Activated CD4-positive, CD25-positive, alpha-beta regulatory T cell treated with anti-CD3 and anti-CD28 coated beads, Interleukin-2, amount 50 U/mL, for 72 hours (primary cell): ENCODE measurements around the gene TIMM50.
"Not testable (repeated sequence)": the region's sequence is repeated elsewhere in the genome, so short reads cannot be mapped to it uniquely, and the experiment has no call there.

ENCODE experiments used
- DNase-seq: peaks from one replicate; pipeline ENCODE4 v3.0.0; 2021

The TIMM50 gene

GRCh38 chr19:39480337-39481228 lies at the start of gene TIMM50:
Gene TIMM50, plus strand, starts transcription at chr19:39480838. Its CDS starts 16 bp downstream, at chr19:39480854.
- peak; percentile 98 for DNase-seq

DNA sequence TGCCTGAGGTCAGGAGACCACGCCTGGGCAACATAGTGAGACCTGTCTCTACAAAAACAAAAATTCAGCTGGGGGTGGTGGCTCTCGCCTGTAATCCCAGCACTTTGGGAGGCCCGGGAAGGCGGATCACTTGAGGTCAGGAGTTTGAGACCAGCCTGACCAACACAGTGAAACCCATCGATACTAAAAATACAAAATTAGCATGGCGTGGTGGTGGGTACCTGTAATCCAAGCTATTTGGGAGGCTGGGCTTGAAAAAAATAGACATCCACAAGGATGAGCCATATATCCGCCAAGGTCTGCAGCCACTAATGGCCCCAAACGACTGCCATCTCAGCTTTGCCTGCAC lies 48.0 kb upstream of the TIMM50 start:
- no peak for DNase-seq

GRCh38 chr19:39433480-39434079 lies 47.1 kb upstream of the TIMM50 start:
- DNase-seq = no peak

- no peak for DNase-seq
Measured at GRCh38 chr19:39434123-39435076, 46.2 kb upstream of the TIMM50 start.

- peak; percentile 100 for DNase-seq
Measured at GRCh38 chr19:39435499-39436349, 44.9 kb upstream of the TIMM50 start, which contains the start of gene RPS16. Gene RPS16, minus strand, starts transcription at chr19:39435949. Its CDS starts 54 bp downstream, at chr19:39435895.

GRCh38 chr19:39436350-39436716 lies 44.3 kb upstream of the TIMM50 start:
- DNase-seq = no peak

- no peak for DNase-seq
Measured at GRCh38 chr19:39438270-39438934, 42.2 kb upstream of the TIMM50 start.

DNA sequence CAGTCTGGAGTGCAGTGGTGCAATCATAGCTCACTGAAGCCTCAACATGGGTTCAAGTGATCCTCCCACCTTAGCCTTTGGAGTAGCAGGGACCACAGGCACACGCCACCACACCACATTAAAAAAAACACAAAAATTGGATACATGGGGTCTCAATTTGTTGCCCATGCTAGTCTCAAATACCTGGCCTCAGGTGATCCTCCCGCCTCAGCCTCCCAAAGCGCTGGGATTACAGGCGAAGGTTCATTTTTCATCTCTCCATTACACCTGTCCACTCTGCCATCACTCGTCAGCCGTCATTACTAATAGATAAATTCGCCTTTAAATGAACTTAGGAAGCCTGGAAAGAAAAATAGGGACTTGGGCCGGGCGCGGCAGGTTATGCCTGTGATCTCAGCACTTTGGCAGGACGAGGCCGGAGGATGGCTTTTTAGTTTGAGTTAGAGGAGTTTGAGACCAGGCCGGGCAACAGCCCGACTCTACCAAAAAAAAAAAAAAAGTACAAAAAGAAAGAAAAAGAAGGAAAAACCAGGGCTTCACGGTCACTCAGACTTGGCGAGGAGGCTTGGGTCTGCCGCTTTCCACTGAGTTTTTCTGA lies 35.9 kb upstream of the TIMM50 start:
- DNase-seq = no peak

GRCh38 chr19:39445196-39446111 lies 35.2 kb upstream of the TIMM50 start, which contains the start of gene SUPT5H:
Gene SUPT5H, plus strand, starts transcription at chr19:39445582. Its CDS starts 309 bp downstream, at chr19:39445891.
- peak; percentile 95 for DNase-seq

GRCh38 chr19:39446365-39447084 lies 34.1 kb upstream of the TIMM50 start:
- DNase-seq = no peak

DNA sequence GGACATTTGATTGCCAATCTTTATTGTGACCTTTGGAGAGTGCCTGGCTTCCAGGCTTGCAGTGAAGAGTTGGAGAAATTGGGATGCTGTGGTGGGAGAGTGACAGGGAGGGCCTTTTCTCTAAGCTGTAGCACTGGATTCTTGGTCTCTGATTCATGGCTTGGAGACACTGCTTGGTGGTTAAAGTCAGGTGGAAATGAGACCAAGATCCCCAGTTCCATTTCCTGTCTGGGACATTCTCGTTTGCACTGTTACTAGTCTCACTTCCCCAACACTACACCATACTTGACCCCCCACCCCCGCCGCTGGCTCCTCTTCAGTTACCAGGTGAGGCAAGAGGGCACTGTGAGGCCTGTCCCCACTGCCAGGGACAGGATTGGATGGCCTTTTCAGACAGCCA lies 32.4 kb upstream of the TIMM50 start:
- no peak for DNase-seq

DNA sequence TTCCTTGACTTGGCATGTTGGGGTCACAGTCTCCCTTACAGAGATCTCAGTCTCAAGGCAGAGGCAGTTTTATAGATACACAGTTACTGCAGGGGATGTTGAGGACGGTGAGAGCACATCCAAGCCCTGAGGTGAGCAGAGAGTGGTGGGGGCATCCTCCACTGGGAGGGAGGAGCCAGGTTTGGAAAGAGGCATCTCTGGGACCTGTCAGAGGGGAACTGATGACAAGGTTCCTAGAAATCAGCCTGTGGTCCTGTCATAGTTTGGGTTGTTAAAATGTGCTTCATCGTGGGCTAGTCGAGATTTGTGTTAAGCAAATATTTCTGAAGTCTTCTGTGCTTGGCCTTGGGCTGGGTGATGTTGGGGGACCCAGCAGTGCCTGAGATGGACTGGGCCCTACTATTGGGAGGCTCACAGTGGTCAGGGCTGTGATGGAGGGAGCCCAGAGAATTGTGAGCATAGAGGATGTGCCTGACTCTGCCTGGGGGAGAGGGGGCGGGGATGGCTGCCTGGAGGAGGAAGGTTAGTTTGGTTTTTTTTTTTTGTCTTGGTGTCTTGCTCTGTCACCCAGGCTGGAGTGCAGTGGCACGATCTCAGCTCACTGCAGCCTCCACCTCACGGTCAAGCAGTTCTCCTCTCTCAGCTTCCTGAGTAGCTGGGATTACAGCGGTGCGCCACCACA lies 31.4 kb upstream of the TIMM50 start:
- no peak for DNase-seq

DNA sequence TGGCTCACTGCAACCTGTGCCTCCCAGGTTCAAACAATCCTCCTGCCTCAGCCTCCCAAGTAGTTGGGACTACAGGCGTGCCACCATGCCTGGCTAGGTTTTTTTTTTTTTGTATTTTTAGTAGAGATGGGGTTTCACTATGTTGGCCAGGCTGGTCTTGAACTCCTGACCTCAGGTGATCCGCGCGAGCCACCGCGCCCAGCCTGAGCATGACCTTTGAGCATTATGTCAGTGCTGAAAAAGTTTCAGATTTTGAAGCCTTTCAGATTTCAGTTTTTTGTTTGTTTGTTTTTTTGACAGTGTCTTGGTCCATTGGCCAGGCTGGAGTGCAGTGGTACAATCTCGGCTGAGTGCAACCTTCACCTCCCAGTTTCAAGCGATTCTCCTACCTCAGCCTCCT lies 29.4 kb upstream of the TIMM50 start:
- not testable (repeated sequence) for DNase-seq

DNA sequence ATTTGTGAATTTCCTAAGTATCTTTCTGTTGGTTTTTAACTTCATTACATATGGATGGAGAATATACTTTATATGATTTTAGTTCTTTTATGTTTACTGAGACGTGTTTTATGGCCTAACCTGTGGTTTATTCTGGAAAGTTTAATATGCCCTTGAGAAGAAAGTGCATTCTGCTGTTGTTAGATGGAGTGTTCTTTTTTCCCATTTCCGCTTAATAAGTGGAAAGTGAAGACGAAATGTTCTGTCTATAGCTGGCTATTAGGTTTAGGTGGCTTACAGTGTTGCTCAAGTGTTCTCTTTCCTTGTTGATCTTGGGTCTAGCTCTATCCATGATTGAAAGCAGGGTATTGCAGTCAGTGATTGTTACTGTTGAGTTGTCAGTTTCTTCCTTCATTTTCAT lies 17.2 kb upstream of the TIMM50 start:
- no peak for DNase-seq

GRCh38 chr19:39465956-39466747 lies 14.5 kb upstream of the TIMM50 start:
- DNase-seq = no peak

DNA sequence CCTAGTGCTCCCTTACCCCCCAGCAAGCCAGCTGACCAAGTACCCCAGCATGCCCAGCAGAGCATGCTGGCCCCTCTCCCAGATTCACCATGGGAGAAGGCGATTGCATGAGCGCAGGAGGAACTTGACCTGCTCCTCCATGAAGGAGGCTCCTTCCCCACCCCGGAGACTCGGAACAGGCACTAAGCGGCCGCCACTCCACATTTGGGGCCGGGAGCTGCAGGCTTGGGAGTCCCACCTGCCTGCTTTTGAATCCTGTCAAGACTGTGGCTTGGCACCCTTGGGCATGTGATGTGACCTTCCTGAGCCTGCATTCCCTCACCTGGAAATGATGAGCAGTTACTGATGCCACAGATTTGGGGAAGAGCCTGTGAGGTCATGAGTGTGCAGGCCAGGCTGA lies 12.7 kb upstream of the TIMM50 start:
- no peak for DNase-seq

DNA sequence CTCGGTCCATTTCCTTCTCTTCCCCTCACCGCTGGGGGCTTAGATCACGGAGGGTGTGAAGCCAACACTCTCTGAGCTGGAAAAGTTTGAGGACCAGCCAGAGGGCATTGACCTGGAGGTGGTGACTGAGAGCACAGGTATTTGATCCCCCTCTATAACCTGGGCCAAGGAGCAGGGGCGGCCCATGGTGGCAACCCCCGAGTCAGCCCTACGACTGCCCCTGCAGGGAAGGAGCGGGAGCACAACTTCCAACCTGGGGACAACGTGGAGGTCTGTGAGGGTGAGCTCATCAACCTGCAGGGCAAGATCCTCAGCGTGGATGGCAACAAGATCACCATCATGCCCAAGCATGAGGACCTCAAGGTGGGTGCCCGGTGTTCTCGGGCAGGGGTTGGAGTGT lies 11.6 kb upstream of the TIMM50 start:
- DNase-seq = no peak

DNA sequence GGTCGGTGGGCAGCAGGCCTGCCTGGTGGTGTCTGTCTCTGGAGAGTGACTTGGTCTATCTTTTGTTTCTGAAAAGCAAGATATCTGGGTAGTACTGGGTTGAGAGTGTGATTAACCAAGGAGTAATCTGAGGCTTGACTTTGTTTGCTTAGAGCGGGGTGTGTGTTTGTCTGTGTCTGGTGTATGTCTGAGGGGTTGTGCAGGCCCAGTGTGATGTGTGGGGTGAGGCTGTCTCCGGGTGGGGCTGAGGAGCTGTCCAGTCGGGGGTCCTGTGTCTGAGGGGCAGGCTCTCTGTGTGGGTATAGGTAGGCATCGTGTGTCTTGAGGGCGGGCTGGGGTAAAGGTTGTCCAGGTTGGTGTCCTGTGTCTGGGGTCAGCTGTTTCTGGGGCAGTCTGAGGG lies 11.1 kb upstream of the TIMM50 start:
- no peak for DNase-seq
